CD8-positive, alpha-beta memory T cell (primary cell): Measurements from ENCODE around the gene GSTT4. TPM values are rescaled to one million over a fixed set of nuclear protein-coding genes. Genes with fewer than 3 reads are reported as not detected.

ENCODE experiments used
- CTCF ChIA-PET: fragments of 350-600 bp; sonication (Branson Sonifier 250); formaldehyde crosslinking; loops from one replicate; lab custom pipeline; 2021; ENCODE audit warnings: antibody characterized with exemption; lab: Charles Lee
- POLR2A ChIA-PET: fragments of 350-600 bp; sonication (Branson Sonifier 250); formaldehyde crosslinking; loops from one replicate; lab custom pipeline; 2021; ENCODE audit warnings: antibody characterized with exemption; lab: Charles Lee
- DNase-seq, 5 donors: peaks; one replicate each; pipeline versions ENCODE4 v3.0.0 to v3.0.0-alpha.2; 2020 to 2022; ENCODE audit warnings: mixed read lengths in 1 of 5
- H3K27ac ChIP-seq: one replicate; pipeline ENCODE4 v1.7.0; 2013; ENCODE audit warnings: low read depth, mild to moderate bottlenecking, low read length, moderate library complexity
- H3K27me3 ChIP-seq: 2 replicates; pipeline ENCODE4 v1.7.0; 2013; ENCODE audit warnings: low read length, mild to moderate bottlenecking; ENCODE audit not compliant: insufficient read depth, poor library complexity, severe bottlenecking
- H3K36me3 ChIP-seq: 2 replicates; pipeline ENCODE4 v1.7.0; 2013; ENCODE audit warnings: mild to moderate bottlenecking, low read length, moderate library complexity; ENCODE audit not compliant: insufficient read depth
- H3K4me1 ChIP-seq: 2 replicates; pipeline ENCODE4 v1.7.0; 2013; ENCODE audit warnings: mild to moderate bottlenecking, low read length, moderate library complexity; ENCODE audit not compliant: insufficient read depth
- H3K4me3 ChIP-seq: 2 replicates; pipeline ENCODE4 v1.7.0; 2013; ENCODE audit warnings: mild to moderate bottlenecking, low read length
- H3K9me3 ChIP-seq: 2 replicates; pipeline ENCODE4 v1.7.0; 2013; ENCODE audit warnings: mild to moderate bottlenecking, low read length
- H3K27ac Mint-ChIP-seq, 8 donors: one replicate each; pipeline ENCODE4 v1.8.0; 2020 to 2021; ENCODE audit warnings: mixed read lengths in 8 of 8, mild to moderate bottlenecking in 6 of 8, inconsistent platforms in 3 of 8, moderate library complexity in 3 of 8
- H3K27me3 Mint-ChIP-seq, 2 donors: one replicate each; pipeline ENCODE4 v1.8.0; 2020 to 2021; ENCODE audit warnings: mixed read lengths in 2 of 2, mild to moderate bottlenecking in 1 of 2, moderate library complexity in 1 of 2
- H3K36me3 Mint-ChIP-seq, 3 donors: one replicate each; pipeline ENCODE4 v1.8.0; 2020 to 2021; ENCODE audit warnings: mixed read lengths in 3 of 3, inconsistent platforms in 1 of 3, mild to moderate bottlenecking in 1 of 3
- H3K4me1 Mint-ChIP-seq, 3 donors: one replicate each; pipeline ENCODE4 v1.8.0; 2020 to 2021; ENCODE audit warnings: mixed read lengths in 3 of 3, inconsistent platforms in 1 of 3, mild to moderate bottlenecking in 1 of 3
- H3K4me3 Mint-ChIP-seq, 7 donors: one replicate each; pipeline ENCODE4 v1.8.0; 2020 to 2021; ENCODE audit warnings: mixed read lengths in 7 of 7, mild to moderate bottlenecking in 6 of 7, moderate library complexity in 4 of 7, inconsistent platforms in 2 of 7
- H3K9me3 Mint-ChIP-seq, 5 donors: one replicate each; pipeline ENCODE4 v1.8.0; 2020 to 2022; ENCODE audit warnings: mixed read lengths in 5 of 5, mild to moderate bottlenecking in 3 of 5, moderate library complexity in 2 of 5, inconsistent platforms in 1 of 5
- polyA plus RNA-seq: library from polyadenylated mRNA; unstranded; fragments of 300-500 nt; fragmentation: Illumina TruSeq; gene quantifications from one replicate; pipeline ENCODE4 v1.2.3, GENCODE V29; 2021
- total RNA-seq, 2 experiments: library from RNA; stranded (reverse); gene quantifications; one replicate each; pipeline ENCODE4 v1.2.3, GENCODE V29; 2021

GSTT4 gene
- total RNA-seq, result not detected
- polyA plus RNA-seq, result not detected

GRCh38 chr22:24005201-24005600 is at the start of gene GSTT4:
Gene GSTT4 (minus strand): TSS chr22:24005453. CDS start chr22:24005356, 97 bp downstream.
- ChIA-PET POLR2A (no interaction called here), CTCF (no interaction called here)
- H3K27ac ChIP-seq, result no peak within 1 kb of the TSS
- H3K9me3 ChIP-seq, result no peaks in the 10 kb centered on the region
- no peaks in the 10 kb centered on the region for H3K27me3 ChIP-seq
- peak within 1 kb of the TSS in 1 of 7 donors; percentile 48 for H3K4me3 Mint-ChIP-seq
- H3K9me3 Mint-ChIP-seq, result no peaks in the 10 kb centered on the region
- H3K27ac Mint-ChIP-seq, result peak within 1 kb of the TSS in 2 of 8 donors; percentile 23 to 32
- no peak for DNase-seq
- no peaks in the 10 kb centered on the region for H3K36me3 ChIP-seq
- peaks cover 2% of the 10 kb centered on the region for H3K4me1 ChIP-seq
- peaks cover 4 to 20% of the 10 kb centered on the region in 2 donors for H3K27me3 Mint-ChIP-seq
- H3K4me1 Mint-ChIP-seq, result peaks cover 2% of the 10 kb centered on the region in 3 donors
- no peaks in the 10 kb centered on the region for H3K36me3 Mint-ChIP-seq
- no peak within 1 kb of the TSS for H3K4me3 ChIP-seq

- ChIA-PET POLR2A (no interaction called here), CTCF (no interaction called here)
- Histone ChIP-seq H3K4me1 (no peaks in the 10 kb centered on the region), H3K4me3 (no peak overlapping the region), H3K9me3 (no peaks in the 10 kb centered on the region), H3K36me3 (peaks cover 48% of the 10 kb centered on the region), H3K27ac (no peak overlapping the region), H3K27me3 (no peaks in the 10 kb centered on the region)
- peaks cover 17 to 95% (median 22%) of the 10 kb centered on the region in 3 donors for H3K36me3 Mint-ChIP-seq
- peaks cover 0 to 1% (median 0%) of the 10 kb centered on the region in 3 donors for H3K4me1 Mint-ChIP-seq
- H3K9me3 Mint-ChIP-seq, result no peaks in the 10 kb centered on the region
- H3K27me3 Mint-ChIP-seq, result no peaks in the 10 kb centered on the region
- no peak overlapping the region for H3K27ac Mint-ChIP-seq
- H3K4me3 Mint-ChIP-seq, result no peak overlapping the region
- no peak for DNase-seq
Measured at GRCh38 chr22:24054356-24054755, 49.1 kb upstream of the GSTT4 start.

GRCh38 chr22:24053481-24054226 is 48.4 kb upstream of the GSTT4 start:
- H3K27ac ChIP-seq, result no peak overlapping the region

GRCh38 chr22:24051568-24051967 is 46.3 kb upstream of the GSTT4 start:
- H3K36me3 Mint-ChIP-seq, result peaks cover 19 to 94% (median 20%) of the 10 kb centered on the region in 3 donors
- H3K4me3 ChIP-seq, result no peak overlapping the region
- no peaks in the 10 kb centered on the region for H3K9me3 Mint-ChIP-seq
- no peak overlapping the region for H3K4me3 Mint-ChIP-seq
- POLR2A ChIA-PET, result no interaction called here
- no peak overlapping the region for H3K27ac ChIP-seq
- peaks cover 0 to 1% (median 0%) of the 10 kb centered on the region in 3 donors for H3K4me1 Mint-ChIP-seq
- CTCF ChIA-PET, result no interaction called here
- H3K36me3 ChIP-seq, result peaks cover 54% of the 10 kb centered on the region
- no peaks in the 10 kb centered on the region for H3K27me3 Mint-ChIP-seq
- no peaks in the 10 kb centered on the region for H3K27me3 ChIP-seq
- no peak overlapping the region for H3K27ac Mint-ChIP-seq
- no peaks in the 10 kb centered on the region for H3K9me3 ChIP-seq
- DNase-seq, result no peak
- H3K4me1 ChIP-seq, result no peaks in the 10 kb centered on the region

More at GRCh38 chr22:24053481-24054226, 48.4 kb upstream of the GSTT4 start:
- Mint-ChIP-seq H3K4me3 (peak overlapping the region in 1 of 7 donors; percentile 10), H3K36me3 (peaks cover 19 to 95% (median 22%) of the 10 kb centered on the region in 3 donors), H3K4me1 (no peaks in the 10 kb centered on the region), H3K9me3 (no peaks in the 10 kb centered on the region), H3K27ac (peak overlapping the region in 2 of 8 donors; percentile 0 to 55), H3K27me3 (no peaks in the 10 kb centered on the region)
- Histone ChIP-seq H3K27me3 (no peaks in the 10 kb centered on the region), H3K36me3 (peaks cover 52% of the 10 kb centered on the region), H3K4me1 (no peaks in the 10 kb centered on the region), H3K4me3 (no peak overlapping the region), H3K9me3 (no peaks in the 10 kb centered on the region)
- DNase-seq, result no peak
- ChIA-PET CTCF (no interaction called here), POLR2A (no interaction called here)

GRCh38 chr22:24051028-24051427 is 45.8 kb upstream of the GSTT4 start:
- Mint-ChIP-seq H3K4me1 (peaks cover 0 to 1% (median 0%) of the 10 kb centered on the region in 3 donors), H3K27me3 (no peaks in the 10 kb centered on the region), H3K9me3 (no peaks in the 10 kb centered on the region), H3K36me3 (peaks cover 15 to 94% (median 21%) of the 10 kb centered on the region in 3 donors), H3K4me3 (no peak overlapping the region), H3K27ac (peak overlapping the region in 1 of 8 donors; percentile 42)
- CTCF ChIA-PET, result no interaction called here
- Histone ChIP-seq H3K9me3 (no peaks in the 10 kb centered on the region), H3K4me1 (no peaks in the 10 kb centered on the region), H3K27ac (no peak overlapping the region), H3K36me3 (peaks cover 51% of the 10 kb centered on the region), H3K27me3 (no peaks in the 10 kb centered on the region), H3K4me3 (no peak overlapping the region)
- no peak for DNase-seq
- POLR2A ChIA-PET, result no interaction called here

GRCh38 chr22:24049978-24050377 is 44.7 kb upstream of the GSTT4 start:
- no peaks in the 10 kb centered on the region for H3K9me3 Mint-ChIP-seq
- Histone ChIP-seq H3K27me3 (no peaks in the 10 kb centered on the region), H3K4me3 (no peak overlapping the region), H3K27ac (no peak overlapping the region), H3K9me3 (no peaks in the 10 kb centered on the region), H3K36me3 (peaks cover 46% of the 10 kb centered on the region), H3K4me1 (no peaks in the 10 kb centered on the region)
- POLR2A ChIA-PET, result no interaction called here
- H3K27ac Mint-ChIP-seq, result peak overlapping the region in 3 of 8 donors; percentile 52 to 67 (median 57)
- H3K4me3 Mint-ChIP-seq, result no peak overlapping the region
- DNase-seq, result no peak
- no peaks in the 10 kb centered on the region for H3K27me3 Mint-ChIP-seq
- H3K4me1 Mint-ChIP-seq, result peaks cover 0 to 1% (median 0%) of the 10 kb centered on the region in 3 donors
- H3K36me3 Mint-ChIP-seq, result peaks cover 9 to 92% (median 19%) of the 10 kb centered on the region in 3 donors
- CTCF ChIA-PET, result no interaction called here

GRCh38 chr22:24049211-24049610 is 44.0 kb upstream of the GSTT4 start:
- no peak for DNase-seq
- H3K27ac ChIP-seq, result no peak overlapping the region
- POLR2A ChIA-PET, result no interaction called here
- Mint-ChIP-seq H3K36me3 (peaks cover 9 to 89% (median 20%) of the 10 kb centered on the region in 3 donors), H3K4me1 (peaks cover 0 to 1% (median 0%) of the 10 kb centered on the region in 3 donors), H3K27ac (peak overlapping the region in 1 of 8 donors; percentile 72), H3K9me3 (no peaks in the 10 kb centered on the region), H3K4me3 (no peak overlapping the region), H3K27me3 (no peaks in the 10 kb centered on the region)
- H3K36me3 ChIP-seq, result peaks cover 46% of the 10 kb centered on the region
- CTCF ChIA-PET, result no interaction called here
- H3K27me3 ChIP-seq, result no peaks in the 10 kb centered on the region
- no peaks in the 10 kb centered on the region for H3K9me3 ChIP-seq
- H3K4me3 ChIP-seq, result no peak overlapping the region
- H3K4me1 ChIP-seq, result no peaks in the 10 kb centered on the region

- Histone ChIP-seq H3K27ac (no peak overlapping the region), H3K4me1 (no peaks in the 10 kb centered on the region), H3K4me3 (no peak overlapping the region), H3K9me3 (no peaks in the 10 kb centered on the region), H3K27me3 (no peaks in the 10 kb centered on the region), H3K36me3 (peaks cover 56% of the 10 kb centered on the region)
- Mint-ChIP-seq H3K27me3 (no peaks in the 10 kb centered on the region), H3K27ac (peak overlapping the region in 4 of 8 donors; percentile 11 to 18 (median 18)), H3K36me3 (peaks cover 9 to 91% (median 32%) of the 10 kb centered on the region in 3 donors), H3K9me3 (no peaks in the 10 kb centered on the region), H3K4me1 (peaks cover 0 to 1% (median 0%) of the 10 kb centered on the region in 3 donors), H3K4me3 (no peak overlapping the region)
- ChIA-PET CTCF (interaction anchor here (1.1 kb wide), 1 partner anchor 11 kb away, joined by 3 read pairs; no protein-coding TSS in a partner anchor), POLR2A (no interaction called here)
- no peak for DNase-seq
Measured at GRCh38 chr22:24046024-24046423, 40.8 kb upstream of the GSTT4 start.
